Liver (tissue), 3 donors: ENCODE results near the gene EEA1.

Experiments
- CTCF ChIP-seq: fragments of 150-350 bp; IDR thresholded peaks from 2 replicates; pipeline ENCODE4 v1.5.1; 2017; ENCODE audit warnings: improper control_type of control experiment, low read depth, low read length; ENCODE audit not compliant: missing input control
- FOXA1 ChIP-seq: IDR thresholded peaks from 2 replicates; pipeline ENCODE4 v1.6.1; 2016; ENCODE audit warnings: antibody characterized with exemption
- GABPA ChIP-seq, 2 donors: IDR thresholded peaks in 1 of 2; conservative IDR thresholded peaks in 1 of 2; 2 replicates each; pipeline ENCODE4 v1.6.1; 2016; ENCODE audit warnings: antibody characterized with exemption in 2 of 2, mild to moderate bottlenecking in 1 of 2, moderate library complexity in 1 of 2
- HNF4A ChIP-seq, 2 donors: conservative IDR thresholded peaks; 2 replicates each; pipeline ENCODE4 v1.6.1; 2016; ENCODE audit warnings: antibody characterized with exemption in 2 of 2, mild to moderate bottlenecking in 2 of 2
- JUND ChIP-seq, 2 donors: IDR thresholded peaks; 2 replicates each; pipeline ENCODE4 v1.6.1; 2016; ENCODE audit warnings: antibody characterized with exemption in 2 of 2
- MAX ChIP-seq: IDR thresholded peaks from 2 replicates; pipeline ENCODE4 v1.6.1; 2016; ENCODE audit warnings: antibody characterized with exemption
- RAD21 ChIP-seq, 2 donors: IDR thresholded peaks; 2 replicates each; pipeline ENCODE4 v1.6.1; 2016; ENCODE audit warnings: antibody characterized with exemption in 2 of 2, mild to moderate bottlenecking in 2 of 2
- REST ChIP-seq: IDR thresholded peaks from 2 replicates; pipeline ENCODE4 v1.6.1; 2016; ENCODE audit warnings: antibody characterized with exemption, mild to moderate bottlenecking
- RXRA ChIP-seq, 2 donors: IDR thresholded peaks; 2 replicates each; pipeline ENCODE4 v1.6.1; 2017 to 2018; ENCODE audit warnings: antibody characterized with exemption in 2 of 2, mild to moderate bottlenecking in 1 of 2
- TAF1 ChIP-seq: conservative IDR thresholded peaks from 2 replicates; pipeline ENCODE4 v1.6.1; 2016; ENCODE audit warnings: antibody characterized with exemption, mild to moderate bottlenecking
- YY1 ChIP-seq: IDR thresholded peaks from 2 replicates; pipeline ENCODE4 v1.6.1; 2016; ENCODE audit warnings: antibody characterized with exemption, mild to moderate bottlenecking
- ZBTB33 ChIP-seq: IDR thresholded peaks from 2 replicates; pipeline ENCODE4 v1.6.1; 2016; ENCODE audit warnings: antibody characterized with exemption
- donor health status: healthy.
- donor health status: healthy.

GRCh38 chr12:92828565-92828964, 100.5 kb downstream of the EEA1 start:
- no peak for TF ChIP-seq CTCF
- TF ChIP-seq REST: no peak
- TF ChIP-seq FOXA1: no peak
- TF ChIP-seq ZBTB33: no peak
- TF ChIP-seq GABPA (IDR thresholded peaks at IDR 0.05 in 1 of 2, conservative IDR thresholded peaks at IDR 0.05 in 1 of 2): no peak
- TF ChIP-seq TAF1: no peak
- no peak for TF ChIP-seq MAX
- no peak for TF ChIP-seq RXRA (IDR thresholded peaks at IDR 0.05)
- no peak for TF ChIP-seq YY1
- no peak for TF ChIP-seq HNF4A (conservative IDR thresholded peaks at IDR 0.05)
- TF ChIP-seq JUND (IDR thresholded peaks at IDR 0.05): no peak
- TF ChIP-seq RAD21 (IDR thresholded peaks at IDR 0.05): no peak
